Naive thymus-derived CD4-positive, alpha-beta T cell (primary cell): ENCODE data around the gene SYT10. TPM values are rescaled to one million over a fixed set of nuclear protein-coding genes. Genes with fewer than 3 reads are reported as not detected.
A peak's percentile ranks its signal among the peaks of the same experiment; 100 is the strongest.

Experiments
- ATAC-seq: fragments of 150-1000 bp; cut with Tn5 transposase; 2 replicates; pipeline ENCODE4 v1.10.0; 2021; ENCODE audit warnings: mild to moderate bottlenecking, moderate library complexity
- CTCF ChIA-PET: fragments of 350-600 bp; sonication (Branson Sonifier 250); formaldehyde crosslinking; loops from one replicate; lab custom pipeline; 2021; ENCODE audit warnings: antibody characterized with exemption; lab: Charles Lee
- POLR2A ChIA-PET: fragments of 350-600 bp; sonication (Branson Sonifier 250); formaldehyde crosslinking; loops from one replicate; lab custom pipeline; 2021; ENCODE audit warnings: antibody characterized with exemption, inconsistent platforms; lab: Charles Lee
- DNase-seq, 9 donors: peaks; one replicate each; pipeline versions ENCODE4 v3.0.0 to v3.0.0-alpha.2; 2020 to 2022; ENCODE audit warnings: mixed read lengths in 1 of 9
- H3K27ac ChIP-seq: one replicate; pipeline ENCODE4 v1.7.0; 2013; ENCODE audit warnings: mild to moderate bottlenecking, low read depth, low read length, moderate library complexity
- H3K27me3 ChIP-seq, 2 donors: one replicate each; pipeline ENCODE4 v1.7.0; 2013; ENCODE audit warnings: low read length in 2 of 2, mild to moderate bottlenecking in 2 of 2, moderate library complexity in 2 of 2; ENCODE audit not compliant: control insufficient read depth in 2 of 2, insufficient read depth in 2 of 2
- H3K36me3 ChIP-seq, 3 experiments: 1 replicate in 2 of 3; 2 replicates in 1 of 3; pipeline ENCODE4 v1.7.0; 2013; ENCODE audit warnings: low read length in 3 of 3, mild to moderate bottlenecking in 3 of 3, moderate library complexity in 1 of 3; ENCODE audit not compliant: insufficient read depth in 3 of 3, control insufficient read depth in 2 of 3
- H3K4me1 ChIP-seq, 2 donors: one replicate each; pipeline ENCODE4 v1.7.0; 2013; ENCODE audit warnings: low read length in 2 of 2, mild to moderate bottlenecking in 2 of 2, moderate library complexity in 1 of 2; ENCODE audit not compliant: control insufficient read depth in 2 of 2, insufficient read depth in 2 of 2
- H3K4me3 ChIP-seq: 2 replicates; pipeline ENCODE4 v1.7.0; 2013; ENCODE audit warnings: mild to moderate bottlenecking, low read length
- H3K9me3 ChIP-seq, 3 experiments: 1 replicate in 2 of 3; 2 replicates in 1 of 3; pipeline ENCODE4 v1.7.0; 2013; ENCODE audit warnings: low read length in 3 of 3; ENCODE audit not compliant: control insufficient read depth in 2 of 3
- H3K27ac Mint-ChIP-seq, 9 donors: one replicate each; pipeline ENCODE4 v1.8.0; 2020 to 2022; ENCODE audit warnings: mixed read lengths in 9 of 9, mild to moderate bottlenecking in 8 of 9, moderate library complexity in 5 of 9, inconsistent platforms in 2 of 9
- H3K27me3 Mint-ChIP-seq, 5 donors: one replicate each; pipeline ENCODE4 v1.8.0; 2021 to 2022; ENCODE audit warnings: mixed read lengths in 5 of 5, mild to moderate bottlenecking in 1 of 5
- H3K36me3 Mint-ChIP-seq, 5 donors: one replicate each; pipeline ENCODE4 v1.8.0; 2020 to 2022; ENCODE audit warnings: mixed read lengths in 5 of 5, mild to moderate bottlenecking in 3 of 5, inconsistent platforms in 1 of 5
- H3K4me1 Mint-ChIP-seq, 7 donors: one replicate each; pipeline ENCODE4 v1.8.0; 2020 to 2022; ENCODE audit warnings: mixed read lengths in 7 of 7, mild to moderate bottlenecking in 3 of 7, inconsistent platforms in 1 of 7
- H3K4me3 Mint-ChIP-seq, 10 donors: one replicate each; pipeline ENCODE4 v1.8.0; 2020 to 2022; ENCODE audit warnings: mild to moderate bottlenecking in 10 of 10, mixed read lengths in 10 of 10, moderate library complexity in 6 of 10, inconsistent platforms in 2 of 10
- H3K9me3 Mint-ChIP-seq, 11 donors: one replicate each; pipeline ENCODE4 v1.8.0; 2020 to 2022; ENCODE audit warnings: mixed read lengths in 11 of 11, mild to moderate bottlenecking in 4 of 11, inconsistent platforms in 1 of 11, moderate library complexity in 1 of 11
- intact Hi-C, 2 donors: fragments of 100-400 bp; cut with micrococcal nuclease; formaldehyde crosslinking; loops; one replicate each; pipeline ENCODE4 v1.15.1; 2023
- polyA plus RNA-seq, 2 donors: library from polyadenylated mRNA; unstranded; fragments of 300-500 nt; fragmentation: Illumina TruSeq; gene quantifications; one replicate each; pipeline ENCODE4 v1.2.3, GENCODE V29; 2021
- total RNA-seq, 6 experiments: library from RNA in 5 of 6; stranded (reverse) in 5 of 6; gene quantifications; 1 replicate in 5 of 6; 2 replicates in 1 of 6; pipeline ENCODE4 v1.2.3 and lab custom pipeline; 2021 to 2026

Gene SYT10
- total and polyA plus RNA-seq, 7 experiments from 2014 or later, result not detected

- no peak for DNase-seq
- H3K27ac Mint-ChIP-seq, result no peak overlapping the region
- H3K4me3 Mint-ChIP-seq, result no peak overlapping the region
- no peaks in the 10 kb centered on the region for H3K36me3 Mint-ChIP-seq
- no peaks in the 10 kb centered on the region for H3K27me3 Mint-ChIP-seq
- ChIA-PET POLR2A (no interaction called here), CTCF (no interaction called here)
- H3K4me3 ChIP-seq, result no peak overlapping the region
- H3K4me1 ChIP-seq, result no peaks in the 10 kb centered on the region
- intact Hi-C loops, result no loop called here
- H3K27me3 ChIP-seq, result no peaks in the 10 kb centered on the region
- H3K27ac ChIP-seq, result no peak overlapping the region
- H3K36me3 ChIP-seq, result no peaks in the 10 kb centered on the region
- no peaks in the 10 kb centered on the region for H3K9me3 ChIP-seq
- H3K4me1 Mint-ChIP-seq, result no peaks in the 10 kb centered on the region
- no peak for ATAC-seq
- H3K9me3 Mint-ChIP-seq, result peaks cover 0 to 32% (median 13%) of the 10 kb centered on the region in 11 donors
Measured at GRCh38 chr12:33472299-33472698, 32.7 kb upstream of the SYT10 start.

GRCh38 chr12:33455096-33455495, 15.5 kb upstream of the SYT10 start:
- Histone ChIP-seq H3K4me3 (no peak overlapping the region), H3K9me3 (no peaks in the 10 kb centered on the region), H3K27me3 (no peaks in the 10 kb centered on the region), H3K27ac (no peak overlapping the region), H3K4me1 (no peaks in the 10 kb centered on the region), H3K36me3 (no peaks in the 10 kb centered on the region)
- H3K9me3 Mint-ChIP-seq, result peaks cover 0 to 14% (median 4%) of the 10 kb centered on the region in 11 donors
- no peaks in the 10 kb centered on the region for H3K4me1 Mint-ChIP-seq
- ATAC-seq, result no peak
- no peak for DNase-seq
- no peak overlapping the region for H3K4me3 Mint-ChIP-seq
- ChIA-PET POLR2A (no interaction called here), CTCF (no interaction called here)
- H3K27ac Mint-ChIP-seq, result no peak overlapping the region
- no peaks in the 10 kb centered on the region for H3K27me3 Mint-ChIP-seq
- intact Hi-C loops, result no loop called here
- no peaks in the 10 kb centered on the region for H3K36me3 Mint-ChIP-seq

GRCh38 chr12:33450480-33450879, 10.9 kb upstream of the SYT10 start:
- Histone ChIP-seq H3K4me3 (no peak overlapping the region), H3K27ac (no peak overlapping the region), H3K27me3 (no peaks in the 10 kb centered on the region), H3K36me3 (no peaks in the 10 kb centered on the region), H3K4me1 (no peaks in the 10 kb centered on the region), H3K9me3 (no peaks in the 10 kb centered on the region)
- Mint-ChIP-seq H3K4me1 (no peaks in the 10 kb centered on the region), H3K27ac (no peak overlapping the region), H3K27me3 (no peaks in the 10 kb centered on the region), H3K4me3 (no peak overlapping the region), H3K9me3 (peaks cover 0 to 9% (median 1%) of the 10 kb centered on the region in 11 donors), H3K36me3 (no peaks in the 10 kb centered on the region)
- ATAC-seq (no peak), DNase-seq (no peak)
- ChIA-PET POLR2A (no interaction called here), CTCF (no interaction called here)
- intact Hi-C loops, result no loop called here

GRCh38 chr12:33440477-33440876, 858 bp upstream of the SYT10 start:
- DNase-seq (no peak), ATAC-seq (no peak)
- peaks cover 36 to 55% (median 44%) of the 10 kb centered on the region in 5 donors for H3K27me3 Mint-ChIP-seq
- CTCF ChIA-PET, result no interaction called here
- H3K36me3 Mint-ChIP-seq, result no peaks in the 10 kb centered on the region
- no peaks in the 10 kb centered on the region for H3K4me1 ChIP-seq
- no peak overlapping the region for H3K4me3 ChIP-seq
- POLR2A ChIA-PET, result no interaction called here
- no peak overlapping the region for H3K27ac ChIP-seq
- H3K9me3 ChIP-seq, result no peaks in the 10 kb centered on the region
- peaks cover 0 to 8% (median 4%) of the 10 kb centered on the region in 7 donors for H3K4me1 Mint-ChIP-seq
- peak overlapping the region in 4 of 10 donors; percentile 51 to 70 (median 60) for H3K4me3 Mint-ChIP-seq
- peaks cover 0 to 7% (median 3%) of the 10 kb centered on the region in 11 donors for H3K9me3 Mint-ChIP-seq
- H3K36me3 ChIP-seq, result no peaks in the 10 kb centered on the region
- intact Hi-C loops, result no loop called here
- no peak overlapping the region for H3K27ac Mint-ChIP-seq
- H3K27me3 ChIP-seq, result no peaks in the 10 kb centered on the region

- H3K4me1 Mint-ChIP-seq, result peaks cover 0 to 8% (median 4%) of the 10 kb centered on the region in 7 donors
- ChIA-PET CTCF (no interaction called here), POLR2A (no interaction called here)
- ATAC-seq (no peak), DNase-seq (no peak)
- Histone ChIP-seq H3K4me3 (no peak overlapping the region), H3K27me3 (no peaks in the 10 kb centered on the region), H3K27ac (no peak overlapping the region), H3K36me3 (no peaks in the 10 kb centered on the region), H3K9me3 (no peaks in the 10 kb centered on the region), H3K4me1 (no peaks in the 10 kb centered on the region)
- H3K4me3 Mint-ChIP-seq, result peak overlapping the region in 9 of 10 donors; percentile 38 to 78 (median 56)
- intact Hi-C loops, result no loop called here
- H3K9me3 Mint-ChIP-seq, result peaks cover 0 to 7% (median 2%) of the 10 kb centered on the region in 11 donors
- no peaks in the 10 kb centered on the region for H3K36me3 Mint-ChIP-seq
- peaks cover 36 to 47% (median 40%) of the 10 kb centered on the region in 5 donors for H3K27me3 Mint-ChIP-seq
- H3K27ac Mint-ChIP-seq, result no peak overlapping the region
Measured at GRCh38 chr12:33438851-33439586, 600 bp downstream of the SYT10 start.

GRCh38 chr12:33438025-33438772, 1.4 kb downstream of the SYT10 start:
- no peak overlapping the region for H3K4me3 ChIP-seq
- Mint-ChIP-seq H3K4me1 (peaks cover 0 to 8% (median 4%) of the 10 kb centered on the region in 7 donors), H3K9me3 (peaks cover 0 to 6% (median 2%) of the 10 kb centered on the region in 11 donors), H3K4me3 (peak overlapping the region in 3 of 10 donors; percentile 29 to 52 (median 39)), H3K27me3 (peaks cover 34 to 44% (median 38%) of the 10 kb centered on the region in 5 donors), H3K27ac (no peak overlapping the region), H3K36me3 (no peaks in the 10 kb centered on the region)
- POLR2A ChIA-PET, result no interaction called here
- no peaks in the 10 kb centered on the region for H3K9me3 ChIP-seq
- CTCF ChIA-PET, result no interaction called here
- no peaks in the 10 kb centered on the region for H3K36me3 ChIP-seq
- ATAC-seq (no peak), DNase-seq (no peak)
- no peaks in the 10 kb centered on the region for H3K4me1 ChIP-seq
- no peak overlapping the region for H3K27ac ChIP-seq
- intact Hi-C loops, result no loop called here
- H3K27me3 ChIP-seq, result no peaks in the 10 kb centered on the region
